Measurements from ENCODE around the gene DLEC1.
"Not testable (repeated sequence)": the region's sequence is repeated elsewhere in the genome, so short reads cannot be mapped to it uniquely, and the experiment has no call there.

DLEC1 gene

DNA sequence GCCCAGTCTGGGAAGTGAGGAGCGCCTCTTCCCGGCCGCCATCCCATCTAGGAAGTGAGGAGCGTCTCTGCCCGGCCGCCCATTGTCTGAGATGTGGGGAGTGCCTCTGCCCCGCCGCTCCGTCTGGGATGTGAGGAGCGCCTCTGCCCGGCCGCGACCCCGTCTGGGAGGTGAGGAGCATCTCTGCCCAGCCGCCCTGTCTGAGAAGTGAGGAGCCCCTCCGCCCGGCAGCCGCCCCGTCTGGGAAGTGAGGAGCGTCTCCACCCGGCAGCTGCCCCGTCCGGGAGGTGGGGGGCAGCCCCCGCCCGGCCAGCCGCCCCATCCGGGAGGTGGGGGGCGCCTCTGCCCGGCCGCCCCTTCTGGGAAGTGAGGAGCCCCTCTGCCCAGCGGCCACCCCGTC lies 14.3 kb downstream of the DLEC1 start:
- not testable (repeated sequence) for H3K36me3 ChIP-seq (ENCODE audit: insufficient read depth, low read length); H3K9me3 ChIP-seq (replicated peaks; ENCODE audit: low read length); H3K4me1 ChIP-seq (ENCODE audit: control insufficient read depth, insufficient read depth, low read length); H3K9ac ChIP-seq (ENCODE audit: low read depth, low read length); H3K4me2 ChIP-seq (ENCODE audit: low read length); H3K4me3 ChIP-seq (ENCODE audit: low read length)
- H3K27me3 ChIP-seq (ENCODE audit: control insufficient read depth, insufficient read depth, low read length), result peaks cover 22% of the 10 kb centered on the region

DNA sequence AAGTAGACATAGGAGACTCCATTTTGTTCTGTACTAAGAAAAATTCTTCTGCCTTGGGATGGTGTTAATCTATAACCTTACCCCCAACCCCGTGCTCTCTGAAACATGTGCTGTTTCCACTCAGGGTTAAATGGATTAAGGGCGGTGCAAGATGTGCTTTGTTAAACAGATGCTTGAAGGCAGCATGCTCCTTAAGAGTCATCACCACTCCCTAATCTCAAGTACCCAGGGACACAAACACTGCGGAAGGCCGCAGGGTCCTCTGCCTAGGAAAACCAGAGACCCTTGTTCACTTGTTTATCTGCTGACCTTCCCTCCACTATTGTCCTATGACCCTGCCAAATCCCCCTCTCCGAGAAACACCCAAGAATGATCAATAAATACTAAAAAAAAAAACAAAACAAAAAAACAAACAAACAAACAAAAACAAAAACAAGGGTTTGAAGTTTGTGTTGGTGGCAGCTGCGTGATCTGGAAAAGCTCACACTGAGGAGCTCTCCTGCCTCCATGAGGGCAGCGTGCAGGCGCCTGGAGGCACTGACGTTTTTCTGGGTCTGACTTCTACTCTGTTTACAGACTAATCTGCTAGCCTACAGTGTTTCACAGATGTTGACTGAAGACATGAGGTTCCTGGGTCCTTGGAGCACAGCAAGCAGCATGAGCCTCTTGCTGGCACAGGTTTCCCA lies 14.9 kb downstream of the DLEC1 start:
- not testable (repeated sequence) for H3K4me1 ChIP-seq (ENCODE audit: control insufficient read depth, insufficient read depth, low read length); H3K4me3 ChIP-seq (ENCODE audit: low read length); H3K9me3 ChIP-seq (replicated peaks; ENCODE audit: low read length); H3K4me2 ChIP-seq (ENCODE audit: low read length); H3K9ac ChIP-seq (ENCODE audit: low read depth, low read length); H3K36me3 ChIP-seq (ENCODE audit: insufficient read depth, low read length)
- H3K27me3 ChIP-seq (ENCODE audit: control insufficient read depth, insufficient read depth, low read length), result peaks cover 18% of the 10 kb centered on the region

DNA sequence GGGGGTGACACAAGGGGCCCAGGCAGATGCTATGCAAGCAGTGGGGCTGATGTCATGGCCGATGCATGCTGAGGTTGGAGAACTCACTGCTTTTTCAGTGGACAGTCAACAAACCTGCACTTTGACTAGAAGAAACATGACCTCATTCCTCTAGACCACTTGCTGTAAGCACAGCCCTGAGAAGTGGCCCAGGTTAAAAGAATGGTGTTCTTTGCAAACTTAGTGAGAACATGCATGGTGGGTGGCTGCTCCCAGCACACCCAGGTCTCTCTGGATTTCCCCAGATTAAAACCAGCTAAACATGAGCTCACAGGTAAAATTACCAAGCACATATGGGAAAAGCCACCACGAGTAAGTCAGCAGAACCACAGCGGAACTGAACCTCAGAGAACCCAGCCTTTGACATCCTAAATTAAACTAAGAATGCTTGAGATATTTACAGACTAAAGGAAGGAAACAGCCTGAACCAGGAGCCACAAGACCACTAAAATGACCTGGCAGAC lies 15.5 kb downstream of the DLEC1 start:
- Histone ChIP-seq H3K27me3 (ENCODE audit: control insufficient read depth, insufficient read depth, low read length) (peaks cover 23% of the 10 kb centered on the region), H3K4me2 (ENCODE audit: low read length) (no peak overlapping the region), H3K4me1 (ENCODE audit: control insufficient read depth, insufficient read depth, low read length) (no peaks in the 10 kb centered on the region), H3K9ac (ENCODE audit: low read depth, low read length) (no peak overlapping the region), H3K36me3 (ENCODE audit: insufficient read depth, low read length) (no peaks in the 10 kb centered on the region), H3K4me3 (ENCODE audit: low read length) (no peak overlapping the region), H3K9me3 (replicated peaks; ENCODE audit: low read length) (no peaks in the 10 kb centered on the region)

DNA sequence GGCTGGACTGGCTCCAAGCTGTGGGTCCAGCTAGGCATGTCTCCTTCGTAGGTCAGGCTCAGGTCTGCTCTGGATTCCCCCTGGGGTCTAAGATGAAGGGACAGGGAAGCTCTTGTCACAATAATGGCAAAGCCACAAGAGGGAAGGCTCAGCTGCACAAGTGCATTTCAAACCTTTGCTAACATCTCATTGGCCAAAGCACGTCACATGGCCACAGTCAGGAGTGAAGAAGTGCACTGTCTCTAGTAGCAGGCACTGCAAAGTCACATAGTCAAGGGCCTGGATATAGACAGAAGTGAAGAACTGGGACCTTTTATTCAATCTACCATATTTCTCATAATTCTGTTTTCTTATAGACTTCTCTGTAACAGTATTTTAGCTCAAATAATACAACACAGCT lies 20.1 kb downstream of the DLEC1 start:
- H3K4me3 ChIP-seq (ENCODE audit: low read length), result no peak overlapping the region
- H3K4me2 ChIP-seq (ENCODE audit: low read length), result no peak overlapping the region
- H3K36me3 ChIP-seq (ENCODE audit: insufficient read depth, low read length), result no peaks in the 10 kb centered on the region
- peaks cover 37% of the 10 kb centered on the region for H3K27me3 ChIP-seq (ENCODE audit: control insufficient read depth, insufficient read depth, low read length)
- no peak overlapping the region for H3K9ac ChIP-seq (ENCODE audit: low read depth, low read length)
- H3K9me3 ChIP-seq (replicated peaks; ENCODE audit: low read length), result no peaks in the 10 kb centered on the region
- no peaks in the 10 kb centered on the region for H3K4me1 ChIP-seq (ENCODE audit: control insufficient read depth, insufficient read depth, low read length)

DNA sequence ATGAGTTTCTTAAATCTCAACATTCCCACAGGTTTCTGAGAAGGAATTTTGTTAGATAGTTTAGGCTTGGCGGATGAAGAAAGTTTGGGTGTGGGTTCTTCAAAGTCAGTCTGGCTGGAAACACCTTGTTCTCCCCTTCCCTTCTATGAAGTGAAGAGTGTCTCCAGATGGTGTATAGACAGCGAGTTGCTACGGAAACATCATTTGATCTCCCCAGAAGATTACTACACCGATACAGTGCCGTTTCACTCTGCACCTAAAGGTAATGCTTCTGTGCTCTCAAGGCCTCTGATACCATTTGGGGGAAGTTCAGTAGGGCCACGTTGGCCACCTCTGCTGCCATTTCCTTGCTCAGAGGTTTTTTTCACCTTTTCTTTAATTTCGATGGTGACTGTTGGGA lies 20.6 kb downstream of the DLEC1 start:
- Histone ChIP-seq H3K27me3 (ENCODE audit: control insufficient read depth, insufficient read depth, low read length) (peaks cover 34% of the 10 kb centered on the region), H3K9me3 (replicated peaks; ENCODE audit: low read length) (no peaks in the 10 kb centered on the region)

DNA sequence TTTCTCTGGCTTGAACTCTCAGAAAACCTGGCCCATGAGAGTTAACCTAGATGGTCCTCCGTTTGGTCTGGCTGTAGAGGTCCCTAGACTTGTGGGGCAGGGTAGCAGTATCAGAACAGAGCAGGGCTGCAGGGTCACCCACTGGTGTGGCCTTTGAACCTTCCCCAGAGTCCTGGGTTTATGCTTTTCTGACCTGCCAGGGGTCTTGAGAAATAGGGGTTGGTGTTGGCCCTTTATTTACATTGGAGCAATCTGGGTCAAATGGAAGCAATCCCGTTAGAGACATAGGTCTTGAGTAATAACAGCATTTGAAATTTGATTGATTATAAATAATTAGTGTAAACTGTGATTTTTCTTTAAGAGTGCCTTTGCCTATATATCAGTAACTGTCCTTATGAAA lies 23.8 kb downstream of the DLEC1 start:
- Histone ChIP-seq H3K9me3 (replicated peaks; ENCODE audit: low read length) (no peaks in the 10 kb centered on the region), H3K4me2 (ENCODE audit: low read length) (no peak overlapping the region), H3K27me3 (ENCODE audit: control insufficient read depth, insufficient read depth, low read length) (peaks cover 51% of the 10 kb centered on the region), H3K4me3 (ENCODE audit: low read length) (no peak overlapping the region), H3K4me1 (ENCODE audit: control insufficient read depth, insufficient read depth, low read length) (no peaks in the 10 kb centered on the region), H3K9ac (ENCODE audit: low read depth, low read length) (no peak overlapping the region), H3K36me3 (ENCODE audit: insufficient read depth, low read length) (no peaks in the 10 kb centered on the region)

More for the DNA sequence above, 20.6 kb downstream of the DLEC1 start:
- no peaks in the 10 kb centered on the region for H3K4me1 ChIP-seq (ENCODE audit: control insufficient read depth, insufficient read depth, low read length)
- H3K36me3 ChIP-seq (ENCODE audit: insufficient read depth, low read length), result no peaks in the 10 kb centered on the region
- H3K4me3 ChIP-seq (ENCODE audit: low read length), result no peak overlapping the region
- H3K4me2 ChIP-seq (ENCODE audit: low read length), result no peak overlapping the region
- H3K9ac ChIP-seq (ENCODE audit: low read depth, low read length), result no peak overlapping the region

DNA sequence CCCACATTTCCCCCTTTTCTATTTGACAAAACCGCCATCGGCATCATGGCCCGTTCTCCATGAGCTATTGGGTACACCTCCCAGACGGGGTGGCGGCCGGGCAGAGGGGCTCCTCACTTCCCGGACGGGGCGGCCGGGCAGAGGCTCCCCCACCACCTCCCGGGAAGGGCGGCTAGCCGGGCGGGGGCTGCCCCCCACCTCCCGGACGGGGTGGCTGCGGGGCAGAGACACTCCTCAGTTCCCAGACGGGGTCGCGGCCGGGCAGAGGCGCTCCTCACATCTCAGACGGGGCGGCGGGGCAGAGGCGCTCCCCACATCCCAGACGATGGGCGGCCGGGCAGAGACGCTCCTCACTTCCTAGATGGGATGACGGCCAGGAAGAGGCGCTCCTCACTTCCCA lies 25.4 kb downstream of the DLEC1 start:
- H3K9ac ChIP-seq (ENCODE audit: low read depth, low read length); H3K36me3 ChIP-seq (ENCODE audit: insufficient read depth, low read length); H3K4me2 ChIP-seq (ENCODE audit: low read length); H3K4me3 ChIP-seq (ENCODE audit: low read length); H3K9me3 ChIP-seq (replicated peaks; ENCODE audit: low read length); H3K4me1 ChIP-seq (ENCODE audit: control insufficient read depth, insufficient read depth, low read length): not testable (repeated sequence)
- H3K27me3 ChIP-seq (ENCODE audit: control insufficient read depth, insufficient read depth, low read length), result peaks cover 45% of the 10 kb centered on the region

DNA sequence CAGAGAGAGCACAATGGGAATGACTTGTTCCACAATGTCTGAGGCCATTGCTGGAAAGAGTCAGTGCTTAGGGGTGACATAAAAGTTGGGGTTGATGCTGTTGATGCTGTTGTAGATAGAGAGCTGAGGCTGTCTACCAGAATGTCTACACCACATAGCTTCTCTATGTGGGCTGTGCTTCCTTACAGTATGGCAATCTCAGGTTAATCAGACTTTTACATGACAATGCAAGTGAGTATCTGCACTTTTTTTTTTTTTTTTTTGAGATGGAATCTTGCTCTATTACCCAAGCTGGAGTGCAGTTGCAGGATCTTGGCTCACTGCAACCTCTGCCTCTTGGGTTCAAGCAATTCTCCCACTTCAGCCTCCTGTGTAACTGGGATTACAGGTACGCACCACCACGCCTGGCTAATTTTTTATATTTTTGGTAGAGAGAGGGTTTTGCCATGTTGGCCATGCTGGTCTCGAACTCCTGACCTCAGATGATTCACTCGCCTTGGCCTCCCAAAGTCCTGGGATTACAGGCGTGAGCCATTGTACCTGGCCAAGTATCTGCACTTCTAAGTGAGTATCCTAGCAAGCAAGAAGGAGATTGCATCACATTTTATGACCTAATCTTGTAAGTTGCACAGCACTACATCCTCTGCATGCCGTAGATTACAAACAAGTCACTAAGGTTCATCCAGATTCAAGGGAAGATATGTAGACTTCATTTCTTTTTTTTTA lies 28.7 kb downstream of the DLEC1 start:
- H3K9me3 ChIP-seq (replicated peaks; ENCODE audit: low read length), result no peaks in the 10 kb centered on the region
- H3K4me1 ChIP-seq (ENCODE audit: control insufficient read depth, insufficient read depth, low read length), result no peaks in the 10 kb centered on the region
- no peak overlapping the region for H3K4me2 ChIP-seq (ENCODE audit: low read length)
- peaks cover 30% of the 10 kb centered on the region for H3K27me3 ChIP-seq (ENCODE audit: control insufficient read depth, insufficient read depth, low read length)
- no peak overlapping the region for H3K4me3 ChIP-seq (ENCODE audit: low read length)
- H3K36me3 ChIP-seq (ENCODE audit: insufficient read depth, low read length), result no peaks in the 10 kb centered on the region
- no peak overlapping the region for H3K9ac ChIP-seq (ENCODE audit: low read depth, low read length)

DNA sequence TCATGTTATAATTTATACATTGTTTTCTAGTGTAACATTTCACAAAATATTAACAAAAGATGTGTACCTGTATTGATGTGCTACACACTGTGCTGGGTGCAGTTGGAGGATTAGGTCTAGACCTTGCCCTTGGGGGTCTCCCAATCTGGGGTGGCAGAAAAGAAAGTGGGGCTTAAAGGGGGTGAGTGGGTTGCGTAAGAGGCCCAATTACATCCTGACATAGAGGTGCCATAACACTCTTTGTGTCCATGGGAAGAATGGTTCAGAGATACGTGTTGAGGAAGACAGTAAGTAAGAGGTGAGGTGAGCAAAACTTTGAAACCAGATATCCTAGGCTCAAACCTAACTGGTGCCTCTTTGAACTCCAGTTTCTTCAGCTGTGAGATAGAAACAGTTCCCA lies 31.0 kb downstream of the DLEC1 start:
- H3K9me3 ChIP-seq (replicated peaks; ENCODE audit: low read length), result no peaks in the 10 kb centered on the region
- H3K27me3 ChIP-seq (ENCODE audit: control insufficient read depth, insufficient read depth, low read length), result peaks cover 22% of the 10 kb centered on the region
- H3K4me2 ChIP-seq (ENCODE audit: low read length), result no peak overlapping the region
- no peak overlapping the region for H3K9ac ChIP-seq (ENCODE audit: low read depth, low read length)
- H3K4me3 ChIP-seq (ENCODE audit: low read length), result no peak overlapping the region
- H3K4me1 ChIP-seq (ENCODE audit: control insufficient read depth, insufficient read depth, low read length), result no peaks in the 10 kb centered on the region
- H3K36me3 ChIP-seq (ENCODE audit: insufficient read depth, low read length), result no peaks in the 10 kb centered on the region

DNA sequence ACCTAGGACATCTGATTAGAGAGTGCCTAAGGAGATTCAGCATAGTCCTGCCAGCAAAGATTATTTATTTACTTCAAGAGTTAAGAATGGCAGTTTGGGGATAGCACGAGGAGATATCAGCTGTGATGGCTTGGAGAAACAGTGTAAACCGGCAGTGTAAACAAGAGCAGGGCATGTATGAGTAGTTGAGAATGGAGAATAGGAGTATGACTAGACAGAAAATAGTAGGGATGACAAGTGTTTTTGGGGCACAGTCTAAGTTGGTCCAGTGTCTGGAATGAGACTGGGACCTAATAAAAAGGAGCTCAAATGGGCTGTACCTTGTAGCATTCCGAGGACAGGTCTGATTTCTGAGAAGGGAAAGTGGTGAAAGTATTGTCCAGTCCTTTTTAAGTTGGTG lies 38.1 kb downstream of the DLEC1 start:
- H3K27me3 ChIP-seq (ENCODE audit: control insufficient read depth, insufficient read depth, low read length); H3K9me3 ChIP-seq (replicated peaks; ENCODE audit: low read length); H3K4me2 ChIP-seq (ENCODE audit: low read length); H3K4me3 ChIP-seq (ENCODE audit: low read length); H3K36me3 ChIP-seq (ENCODE audit: insufficient read depth, low read length); H3K4me1 ChIP-seq (ENCODE audit: control insufficient read depth, insufficient read depth, low read length); H3K9ac ChIP-seq (ENCODE audit: low read depth, low read length): not testable (repeated sequence)

DNA sequence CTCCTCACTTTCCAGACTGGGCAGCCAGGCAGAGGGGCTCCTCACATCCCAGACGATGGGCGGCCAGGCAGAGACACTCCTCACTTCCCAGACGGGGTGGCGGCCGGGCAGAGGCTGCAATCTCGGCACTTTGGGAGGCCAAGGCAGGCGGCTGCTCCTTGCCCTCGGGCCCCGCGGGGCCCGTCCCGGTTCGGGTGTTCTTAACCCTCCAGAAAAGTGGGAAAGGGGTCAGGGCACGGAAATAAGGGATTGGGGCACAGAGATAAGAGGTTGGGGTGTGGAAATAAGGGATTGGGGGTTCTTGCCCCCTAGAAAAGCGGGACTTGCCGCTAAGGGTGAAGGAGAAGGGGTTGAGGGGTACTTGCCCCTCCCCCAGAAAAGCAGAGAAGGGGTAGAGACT lies 43.3 kb downstream of the DLEC1 start:
- H3K4me1 ChIP-seq (ENCODE audit: control insufficient read depth, insufficient read depth, low read length); H3K9me3 ChIP-seq (replicated peaks; ENCODE audit: low read length); H3K4me2 ChIP-seq (ENCODE audit: low read length); H3K9ac ChIP-seq (ENCODE audit: low read depth, low read length); H3K27me3 ChIP-seq (ENCODE audit: control insufficient read depth, insufficient read depth, low read length); H3K4me3 ChIP-seq (ENCODE audit: low read length); H3K36me3 ChIP-seq (ENCODE audit: insufficient read depth, low read length): not testable (repeated sequence)

DNA sequence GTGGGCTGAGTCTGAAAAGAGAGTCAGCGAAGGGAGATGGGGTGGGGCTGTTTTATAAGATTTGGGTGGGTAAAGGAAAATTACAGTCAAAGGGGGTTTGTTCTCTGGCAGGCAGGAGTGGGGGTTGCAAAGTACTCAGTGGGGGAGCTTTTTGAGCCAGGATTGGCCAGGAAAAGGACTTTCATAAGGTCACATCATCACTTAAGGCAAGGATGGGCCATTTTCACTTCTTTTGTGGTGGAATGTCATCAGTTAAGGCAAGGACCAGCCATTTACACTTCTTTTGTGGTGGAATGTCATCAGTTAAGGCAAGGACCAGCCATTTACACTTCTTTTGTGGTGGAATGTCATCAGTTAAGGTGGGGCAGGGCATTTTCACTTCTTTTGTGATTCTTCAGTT lies 44.2 kb downstream of the DLEC1 start:
- H3K4me3 ChIP-seq (ENCODE audit: low read length); H3K27me3 ChIP-seq (ENCODE audit: control insufficient read depth, insufficient read depth, low read length); H3K9ac ChIP-seq (ENCODE audit: low read depth, low read length); H3K9me3 ChIP-seq (replicated peaks; ENCODE audit: low read length); H3K4me2 ChIP-seq (ENCODE audit: low read length); H3K36me3 ChIP-seq (ENCODE audit: insufficient read depth, low read length); H3K4me1 ChIP-seq (ENCODE audit: control insufficient read depth, insufficient read depth, low read length): not testable (repeated sequence)
